GM18868 (cell line): ENCODE results near the gene ARHGEF38.
A peak's percentile ranks its signal among the peaks of the same experiment; 100 is the strongest.

Source experiments
- ATAC-seq: cut with Tn5 transposase; IDR thresholded peaks from one replicate; pipeline ENCODE4 v1.9.1; 2021; ENCODE audit warnings: mild to moderate bottlenecking, moderate library complexity; ENCODE audit not compliant: unreplicated experiment

The ARHGEF38 gene

DNA sequence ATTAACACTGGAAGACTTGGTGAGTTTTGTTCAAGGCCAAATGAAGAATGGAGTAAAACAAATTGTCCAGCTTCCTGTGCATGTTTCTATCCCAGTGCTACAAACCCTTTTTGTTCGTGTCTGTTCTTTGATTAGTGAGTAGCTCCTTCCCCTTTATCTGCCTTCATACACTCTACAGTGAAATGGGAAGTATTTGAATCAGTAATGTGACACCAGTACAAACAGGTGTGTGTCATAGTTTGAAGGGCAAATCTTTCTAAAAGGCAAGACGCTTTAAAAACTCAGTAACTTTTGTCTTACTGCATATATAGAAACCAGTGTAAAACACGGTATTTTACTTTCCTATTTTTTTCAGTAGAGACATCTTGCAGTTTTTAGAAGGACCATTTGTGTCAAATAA is 5.9 kb downstream of the ARHGEF38 start:
- peak; percentile 57 for ATAC-seq

DNA sequence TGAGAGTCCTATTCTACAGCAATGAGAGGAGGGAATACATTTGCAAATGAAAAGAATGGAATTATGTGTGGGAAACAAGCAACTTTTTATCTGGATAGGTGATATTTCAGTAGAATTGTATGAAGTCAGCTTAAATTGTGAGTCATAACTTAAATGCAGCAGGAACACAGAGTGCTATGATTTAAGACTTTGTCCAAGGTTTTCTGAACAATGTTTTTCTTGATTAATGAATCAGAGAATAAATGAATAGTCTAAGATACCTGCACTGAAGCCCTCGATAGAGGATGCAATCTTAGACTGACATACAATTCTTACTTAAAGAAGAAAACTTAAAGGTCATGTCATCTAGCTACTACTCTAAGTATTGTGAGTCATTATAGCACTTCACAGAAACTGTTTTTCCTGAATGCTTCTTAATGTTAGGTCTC is 8.0 kb downstream of the ARHGEF38 start:
- ATAC-seq: peak; percentile 41

DNA sequence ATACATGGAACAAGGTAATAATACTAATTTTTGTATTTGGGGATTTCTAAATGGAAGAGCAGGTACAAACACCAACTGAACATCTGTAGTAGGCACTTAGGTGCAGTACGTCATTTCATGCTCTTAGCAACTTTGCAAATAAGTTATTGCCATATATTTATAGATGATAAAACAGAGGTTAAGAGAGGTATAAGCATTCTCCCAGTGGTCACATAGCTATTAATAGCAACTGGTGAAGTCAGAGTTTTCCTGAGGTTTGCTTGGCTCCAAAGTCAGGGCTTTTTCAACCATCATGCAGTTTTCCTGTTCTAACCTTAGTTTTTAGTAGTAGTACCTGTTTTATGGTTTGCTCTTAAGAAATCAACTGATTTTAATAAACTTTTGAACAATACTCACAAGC is 10.9 kb downstream of the ARHGEF38 start:
- ATAC-seq: no peak

DNA sequence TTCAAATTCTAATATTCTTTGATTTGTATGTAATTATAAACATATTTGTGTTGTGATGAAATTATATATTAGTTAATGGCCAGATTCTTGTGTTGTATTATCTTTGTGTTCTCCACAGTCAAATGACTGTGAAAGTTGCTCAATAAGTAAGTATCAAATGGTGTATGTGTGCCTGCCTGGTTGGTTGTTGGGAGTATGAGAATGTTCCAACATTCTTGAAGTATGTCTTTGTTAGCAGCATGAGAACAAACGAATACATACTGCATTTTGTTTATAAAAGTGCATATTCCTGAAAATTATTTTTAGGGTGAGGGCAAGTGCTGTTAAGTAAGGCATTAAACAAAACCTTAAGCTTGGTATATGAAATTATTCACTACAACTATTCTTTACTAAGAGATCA is 16.2 kb downstream of the ARHGEF38 start:
- no peak for ATAC-seq

DNA sequence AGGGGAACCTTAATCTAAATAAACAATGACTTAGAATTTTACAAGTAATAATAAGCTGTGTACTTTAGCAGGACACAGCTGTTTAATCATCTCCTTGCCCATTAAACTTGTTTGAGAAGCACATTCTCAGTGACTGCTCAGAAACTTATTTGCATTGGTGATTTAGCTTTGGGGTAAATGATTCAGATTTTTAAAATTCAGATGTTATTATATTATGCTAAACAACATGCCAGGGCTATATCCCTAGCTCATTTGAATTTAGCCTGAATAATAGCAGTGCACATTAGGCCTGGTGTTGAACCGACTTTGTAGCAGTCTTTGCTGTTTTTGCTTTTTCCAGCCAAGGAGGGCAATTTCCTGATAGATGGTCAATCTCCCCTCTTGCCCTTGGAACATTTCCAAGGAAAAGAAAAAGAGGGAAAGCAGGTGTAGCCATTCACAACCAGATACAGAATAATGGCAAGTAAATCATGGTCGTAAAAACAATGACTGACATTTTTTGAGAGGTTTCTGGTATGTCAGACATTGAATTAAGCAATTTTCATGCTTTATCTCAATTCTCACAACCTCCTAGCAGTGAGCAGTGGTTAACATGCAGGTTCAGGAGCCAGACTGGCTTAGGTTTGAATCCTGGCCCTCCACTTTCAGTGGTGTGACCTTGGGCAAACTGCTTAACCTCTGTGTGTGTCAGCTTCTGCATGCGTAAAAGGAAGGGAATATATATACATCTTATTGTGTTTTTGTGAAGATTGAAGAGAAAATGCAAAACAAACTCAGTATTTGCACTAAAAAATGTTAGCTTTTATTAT is 16.8 kb downstream of the ARHGEF38 start:
- ATAC-seq: no peak

DNA sequence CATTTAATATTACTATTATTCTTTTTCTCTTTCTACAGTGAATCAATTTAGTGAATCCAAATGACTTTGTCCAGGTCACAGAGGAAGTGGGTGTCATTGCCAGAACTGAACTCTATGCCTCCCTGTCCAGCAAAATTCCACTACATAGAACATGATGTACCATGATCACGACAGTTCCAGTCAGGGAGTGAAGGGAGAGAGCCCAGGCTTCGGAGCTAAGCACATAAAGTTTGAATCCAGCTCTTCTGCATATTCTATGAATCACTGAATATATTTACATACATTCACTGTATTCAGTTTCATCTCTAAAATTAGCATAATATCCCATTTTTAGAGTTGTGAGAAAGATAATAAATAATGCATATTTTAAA is 17.4 kb downstream of the ARHGEF38 start:
- ATAC-seq: no peak

DNA sequence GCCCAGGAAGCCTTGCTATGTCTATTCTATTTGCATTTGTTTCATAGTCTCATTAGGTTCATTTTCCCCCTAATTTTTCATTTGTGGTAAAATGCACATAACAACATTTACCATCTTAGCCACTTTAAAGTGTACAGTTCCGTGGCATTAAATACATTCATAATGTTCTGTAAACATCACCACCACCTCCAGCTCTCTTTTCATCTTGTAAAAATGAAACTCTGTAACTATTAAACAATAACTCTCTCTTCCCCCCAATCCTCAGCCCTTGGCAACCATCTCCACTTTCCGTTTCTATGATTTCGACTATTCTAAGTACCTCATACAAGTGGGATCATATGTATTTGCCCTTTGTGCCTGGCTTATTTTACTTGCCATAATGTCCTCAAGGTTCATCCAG is 19.9 kb downstream of the ARHGEF38 start:
- no peak for ATAC-seq

DNA sequence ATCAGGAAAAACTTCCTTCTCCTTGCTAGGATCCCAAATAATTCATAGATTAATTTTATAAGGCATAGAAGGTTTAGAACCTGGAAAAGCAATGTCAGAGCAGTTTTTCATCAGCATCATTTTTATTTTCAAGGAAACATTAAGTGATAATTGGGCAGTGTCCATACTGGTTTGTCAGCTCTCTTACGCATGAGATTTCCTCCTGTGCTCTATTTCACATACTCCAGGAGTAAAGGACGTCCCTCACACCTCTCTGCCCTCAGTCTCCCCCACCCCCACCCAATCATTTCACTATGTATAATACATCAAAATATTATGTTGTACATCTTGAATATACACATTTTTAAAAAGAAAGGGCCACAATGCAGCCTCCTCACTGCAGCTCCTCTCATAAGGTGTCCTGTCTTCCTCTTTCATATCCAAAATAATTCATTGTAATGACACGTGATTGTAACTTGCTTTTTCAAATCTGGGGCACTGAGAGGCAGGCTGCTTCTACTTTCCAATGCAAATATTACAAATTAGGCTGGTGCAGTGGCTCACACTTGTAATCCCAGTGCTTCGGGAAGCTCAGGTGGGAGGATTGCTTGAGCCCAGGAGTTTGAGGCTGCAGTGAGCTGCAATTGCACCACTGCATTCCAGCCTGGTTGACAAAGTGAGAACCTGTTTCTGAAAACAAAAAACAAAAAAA is 34.4 kb downstream of the ARHGEF38 start:
- peak; percentile 40 for ATAC-seq

DNA sequence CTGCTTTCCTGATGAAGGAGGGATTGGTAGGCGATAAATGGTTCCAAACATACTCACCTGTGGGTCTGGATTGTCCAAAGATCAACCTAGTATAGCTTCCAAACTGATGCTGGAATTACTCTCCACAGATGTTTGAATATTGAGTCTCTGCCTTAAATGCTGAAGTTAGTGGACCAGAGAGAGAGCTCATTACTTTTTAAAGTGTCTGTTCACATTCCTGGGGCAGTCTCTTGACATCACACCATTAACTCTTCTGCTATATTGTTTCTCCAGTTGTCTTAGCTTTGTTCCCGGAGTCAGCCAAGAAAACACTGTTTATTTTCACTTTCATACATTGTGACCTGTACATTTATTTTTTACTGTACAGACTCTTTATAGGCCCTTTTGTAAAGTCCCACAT is 35.4 kb downstream of the ARHGEF38 start:
- ATAC-seq: no peak

DNA sequence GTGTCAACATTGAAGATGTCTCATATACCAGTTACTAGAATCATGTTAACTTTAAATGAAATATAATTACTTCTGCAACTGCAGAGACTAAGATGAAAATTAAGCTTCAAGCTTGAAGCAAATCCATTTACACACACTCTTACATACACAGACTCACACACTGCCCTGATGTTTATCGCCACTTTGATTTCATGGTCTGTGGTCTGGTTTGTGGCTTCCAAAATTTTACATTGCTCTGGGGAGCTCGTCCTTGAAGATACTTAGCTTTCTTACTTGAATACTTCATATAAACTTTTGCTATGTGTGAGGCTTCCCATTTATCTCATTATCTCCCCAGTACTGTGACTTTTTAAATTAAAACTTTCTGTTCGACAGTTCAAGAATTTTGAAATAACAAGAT is 35.8 kb downstream of the ARHGEF38 start:
- no peak for ATAC-seq

DNA sequence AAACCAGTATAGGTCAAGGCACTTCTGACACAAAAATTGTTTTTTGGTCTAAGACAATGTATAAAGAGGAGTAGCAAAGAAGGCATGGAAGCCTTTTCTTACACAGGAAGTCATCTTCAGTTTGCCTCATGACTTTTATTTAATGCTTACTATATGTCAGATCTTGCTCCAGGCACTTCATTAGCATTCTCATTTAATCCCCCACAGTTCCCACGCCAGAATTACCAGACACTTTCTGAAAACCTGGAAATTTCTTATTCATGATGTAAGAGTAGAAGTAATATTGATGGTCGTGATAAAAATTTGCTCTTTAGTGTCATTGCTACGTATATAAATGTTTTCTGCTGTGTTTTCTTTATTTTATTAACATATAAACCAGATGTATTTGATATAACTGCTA is 39.2 kb downstream of the ARHGEF38 start:
- ATAC-seq: no peak

DNA sequence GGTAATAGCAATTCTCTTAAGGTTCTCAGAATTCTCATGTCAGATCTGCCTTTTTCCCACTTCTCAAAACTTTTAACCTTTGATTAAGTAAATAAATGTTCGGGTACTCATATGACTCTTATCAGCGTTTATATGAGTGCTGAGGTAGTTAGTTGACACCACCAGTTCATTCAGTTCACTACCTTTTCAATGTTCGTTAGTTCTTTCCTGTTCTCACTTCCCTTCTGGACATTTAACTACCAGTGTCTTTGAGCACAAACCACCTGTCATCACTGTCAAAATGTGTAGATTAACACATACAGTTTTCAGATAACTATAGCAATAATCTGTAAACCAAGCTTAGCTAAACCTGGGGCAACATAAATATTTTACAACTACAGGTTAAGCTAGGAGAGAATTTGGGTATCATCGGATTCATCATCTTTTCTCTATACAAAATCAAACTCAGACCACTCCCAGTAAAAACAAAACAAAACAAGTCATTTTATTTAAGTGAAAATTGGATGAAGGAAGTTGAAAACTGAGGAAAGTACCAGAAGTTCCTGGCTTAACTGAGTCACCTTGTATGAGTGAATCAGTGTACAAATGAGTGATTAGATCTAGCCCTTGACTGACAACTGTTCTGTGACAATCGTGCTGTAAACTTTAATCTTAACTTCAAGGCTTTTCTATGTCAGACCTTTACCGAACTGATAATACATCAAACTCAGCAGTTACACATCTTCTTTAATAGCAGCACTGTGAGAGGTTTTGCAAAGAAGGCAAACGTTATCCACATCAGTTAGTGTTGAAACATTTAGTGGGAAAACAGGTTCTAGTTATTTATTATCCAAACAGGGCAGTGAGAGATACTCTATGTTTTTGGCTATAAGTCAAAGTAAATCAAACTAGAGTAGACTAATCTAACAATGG is 41.9 kb downstream of the ARHGEF38 start:
- peak; percentile 95 for ATAC-seq

DNA sequence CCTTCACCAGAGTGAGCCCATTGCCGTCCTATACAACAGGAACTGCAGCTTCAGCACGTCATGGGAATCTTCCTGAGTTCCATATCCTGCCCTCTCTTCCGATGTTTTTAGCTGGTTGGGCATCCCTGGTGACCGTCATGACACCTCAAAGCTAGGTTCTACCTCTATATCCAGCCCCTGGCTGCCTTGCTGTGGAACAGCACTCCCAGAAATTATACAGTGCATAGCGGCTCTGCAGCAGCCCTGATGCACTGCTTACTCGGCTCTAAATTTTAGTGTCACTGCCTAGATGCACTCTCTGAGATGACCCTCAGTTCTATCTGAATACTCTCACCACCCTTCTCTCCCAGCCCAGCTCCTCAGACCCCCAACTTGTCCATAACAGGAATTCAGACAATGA is 44.3 kb downstream of the ARHGEF38 start:
- ATAC-seq: no peak

DNA sequence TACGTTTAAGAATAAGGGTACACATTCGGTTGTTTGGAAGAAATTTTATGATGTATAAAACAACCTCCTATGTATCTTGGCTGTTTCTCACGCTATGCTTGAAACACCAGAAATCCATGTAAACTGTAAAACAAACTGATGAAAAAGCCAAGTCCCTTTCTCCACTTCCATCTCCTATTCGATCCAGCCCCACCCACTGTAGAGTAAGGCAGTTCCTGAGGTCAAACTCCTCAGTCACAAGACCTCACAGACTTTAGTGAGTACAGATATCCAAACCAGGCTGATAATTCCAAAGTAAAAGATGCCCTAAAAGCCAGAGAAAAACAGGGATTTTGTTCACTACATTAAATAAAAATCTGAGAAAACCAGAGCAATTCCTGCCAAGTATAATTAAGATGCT is 45.6 kb downstream of the ARHGEF38 start:
- ATAC-seq: no peak

DNA sequence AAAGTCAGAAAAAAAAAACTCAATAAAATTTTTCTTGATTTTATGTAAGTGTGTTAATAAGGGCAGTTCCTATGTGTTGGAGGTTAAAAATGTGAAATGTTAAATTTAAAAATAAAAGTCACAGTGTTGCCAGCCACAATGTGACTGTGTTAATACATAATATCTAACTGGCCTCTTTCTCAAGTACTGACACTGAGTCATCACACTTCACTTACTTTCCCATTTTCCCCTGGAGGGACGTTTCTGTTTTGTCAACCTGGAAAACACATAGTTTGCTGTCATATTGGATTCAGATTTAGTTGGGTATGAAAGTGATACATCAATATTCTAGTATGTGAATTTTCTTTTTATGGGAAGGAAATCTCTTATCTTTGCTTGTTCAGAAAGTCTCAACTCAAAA is 46.4 kb downstream of the ARHGEF38 start:
- ATAC-seq: no peak

DNA sequence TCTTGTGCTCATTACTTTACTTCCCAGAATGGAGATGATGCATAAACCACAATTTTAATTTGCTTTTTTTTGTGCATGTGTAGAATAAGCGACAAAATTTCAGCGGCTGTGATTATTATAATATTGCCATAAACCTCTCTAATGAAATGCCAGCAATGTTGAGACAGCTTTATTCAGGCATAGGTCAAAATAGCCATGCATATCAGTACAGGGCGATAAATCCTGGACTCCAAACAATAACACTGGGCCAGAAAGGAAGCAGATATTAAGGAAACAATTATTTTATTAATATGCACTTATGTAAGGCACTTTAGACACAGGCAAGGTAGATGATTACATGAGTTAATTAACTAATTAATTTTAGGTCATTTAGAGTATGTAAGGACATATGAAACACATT is 47.1 kb downstream of the ARHGEF38 start:
- ATAC-seq: no peak

DNA sequence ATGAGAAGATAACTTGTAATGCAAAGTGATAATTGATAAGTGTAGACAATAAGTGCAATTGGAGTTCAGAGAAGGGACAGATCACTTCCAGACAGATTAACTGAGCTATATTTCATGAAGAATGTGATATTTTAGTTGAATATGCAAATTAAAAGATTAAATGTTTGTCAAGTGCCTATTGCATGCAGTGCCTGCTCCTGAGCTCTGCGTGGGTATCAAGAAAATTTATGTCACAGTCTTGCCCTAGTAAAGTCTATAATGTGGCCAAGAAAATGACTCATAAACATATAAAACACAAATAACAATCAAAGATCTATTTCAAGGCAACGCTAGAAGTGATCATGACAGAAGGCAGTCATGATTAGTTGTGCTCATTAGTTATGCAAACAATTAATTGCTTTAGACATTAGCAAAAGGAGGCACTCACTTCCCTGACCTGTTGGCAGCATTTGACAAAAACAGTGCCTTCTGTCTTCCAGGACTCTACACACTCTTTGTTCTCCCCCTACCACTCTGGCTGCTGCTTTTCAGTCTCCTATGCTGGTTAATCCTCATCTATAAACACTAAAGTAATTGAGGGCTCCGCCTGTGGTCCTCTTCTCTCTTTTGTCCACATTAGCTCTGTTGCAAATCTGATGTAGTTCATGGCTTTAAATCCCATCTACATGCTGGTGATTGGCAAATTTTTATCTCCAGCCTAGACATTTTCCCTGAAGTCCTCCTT is 47.7 kb downstream of the ARHGEF38 start:
- ATAC-seq: no peak

DNA sequence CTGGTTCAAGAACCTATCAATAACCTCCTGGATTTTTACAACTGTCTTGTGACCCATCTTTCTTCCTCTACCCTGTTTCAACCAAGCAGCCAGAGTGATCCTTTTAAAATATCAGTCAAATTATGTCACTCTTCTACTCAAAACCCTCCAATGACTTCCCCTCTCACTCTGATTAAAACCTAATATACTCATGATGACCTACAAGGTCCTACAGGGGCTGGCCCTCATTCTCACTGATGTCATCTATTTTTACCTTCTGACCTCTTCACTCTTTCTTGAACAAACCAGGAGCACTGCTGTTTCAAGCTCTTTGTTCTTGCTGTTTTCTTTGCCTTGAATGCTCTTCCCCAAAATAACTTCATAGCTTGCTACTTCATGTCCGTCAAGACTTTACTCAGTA is 48.5 kb downstream of the ARHGEF38 start:
- ATAC-seq: no peak

DNA sequence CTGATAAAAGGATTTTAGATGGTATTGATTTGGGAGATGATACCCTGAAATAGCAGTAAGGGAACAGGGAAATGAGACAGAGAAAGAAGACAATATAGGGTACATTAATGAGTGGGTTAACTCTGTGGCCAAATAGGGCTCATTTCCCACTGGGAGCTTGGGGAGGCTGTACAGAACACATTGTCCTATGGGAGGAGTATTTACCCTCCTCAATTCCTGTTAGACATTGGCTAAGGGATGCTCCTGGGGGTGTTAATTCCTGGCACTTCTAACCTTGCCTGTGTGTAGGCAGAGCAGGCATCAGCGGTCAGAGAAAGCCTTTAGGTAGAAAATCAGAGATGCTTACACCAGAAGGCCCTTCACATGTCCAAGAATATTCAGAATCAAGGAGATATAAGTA is 49.0 kb downstream of the ARHGEF38 start:
- no peak for ATAC-seq

DNA sequence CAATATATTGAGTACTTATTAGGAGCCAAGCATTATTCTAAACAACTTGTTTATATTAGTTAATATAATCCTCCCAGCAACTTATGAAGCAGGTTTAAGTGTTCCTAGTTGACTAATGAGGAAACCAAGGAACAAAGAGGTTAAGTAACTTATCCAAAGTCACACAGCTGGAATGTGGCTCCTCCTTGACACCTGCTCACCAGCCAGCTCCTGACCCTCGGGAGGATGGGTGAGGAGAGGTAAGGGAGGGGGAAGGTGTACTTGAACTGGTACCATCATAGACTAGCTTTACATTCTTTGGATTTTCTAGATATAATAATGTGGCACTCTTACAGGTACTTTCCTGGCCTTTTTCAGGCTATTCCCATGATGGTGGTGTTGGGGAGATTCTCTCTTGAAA is 50.7 kb downstream of the ARHGEF38 start:
- no peak for ATAC-seq

DNA sequence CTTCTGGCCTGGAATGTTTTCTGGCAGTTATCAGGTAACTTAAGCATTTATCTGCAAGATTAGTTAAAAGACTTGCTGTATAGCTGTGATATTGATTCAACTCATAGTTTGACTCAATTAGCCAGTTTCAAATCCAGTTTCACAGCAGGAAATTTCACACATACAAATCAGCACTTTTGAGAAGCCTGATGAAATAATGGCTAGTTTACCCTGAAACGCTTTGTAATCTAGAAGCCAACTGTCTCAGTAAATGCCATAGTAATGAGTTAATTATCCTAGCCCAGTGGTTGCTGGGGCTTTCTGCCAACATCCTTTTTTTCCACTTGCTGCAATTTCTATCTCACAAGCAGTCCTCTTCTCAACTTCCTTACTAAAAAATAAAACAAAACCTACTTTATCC is 53.1 kb downstream of the ARHGEF38 start:
- ATAC-seq: peak; percentile 56
